HG03135 (cell line): ENCODE measurements around the gene CNTN1.

ENCODE experiments used
- ATAC-seq: cut with Tn5 transposase; IDR thresholded peaks from one replicate; pipeline ENCODE4 v1.9.1; 2021; ENCODE audit warnings: mild to moderate bottlenecking, moderate library complexity; ENCODE audit not compliant: unreplicated experiment

Gene CNTN1

GRCh38 chr12:40957417-40957816 is 265.2 kb downstream of the CNTN1 start:
- no peak for ATAC-seq

- ATAC-seq, result no peak
Observed at GRCh38 chr12:40959041-40959440, 266.8 kb downstream of the CNTN1 start.

GRCh38 chr12:40963751-40964150 is 271.5 kb downstream of the CNTN1 start:
- no peak for ATAC-seq

DNA sequence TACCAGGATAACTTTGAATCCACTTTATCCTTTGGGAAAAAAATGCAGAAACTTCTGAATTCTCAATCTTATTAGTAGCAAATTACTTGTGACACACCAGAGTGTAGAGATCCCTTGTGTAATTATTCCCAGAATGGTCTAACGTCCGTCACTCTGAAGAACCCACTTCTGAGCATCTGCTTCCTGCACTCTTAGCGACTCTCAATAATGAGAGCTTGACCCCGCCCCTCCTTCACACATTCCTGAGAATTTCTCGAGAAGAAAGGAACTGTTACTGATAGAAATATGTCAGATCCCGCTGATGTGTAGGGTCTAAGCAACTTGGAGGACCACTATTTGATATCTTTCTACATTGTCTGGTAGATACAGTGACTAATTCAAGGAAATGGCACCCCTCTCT is 277.6 kb downstream of the CNTN1 start:
- ATAC-seq, result no peak

- no peak for ATAC-seq
Observed at GRCh38 chr12:40970320-40970907, 278.2 kb downstream of the CNTN1 start.

- no peak for ATAC-seq
Observed at GRCh38 chr12:40971911-40972310, 279.7 kb downstream of the CNTN1 start.

- no peak for ATAC-seq
Observed at GRCh38 chr12:40976546-40976945, 284.3 kb downstream of the CNTN1 start.

DNA sequence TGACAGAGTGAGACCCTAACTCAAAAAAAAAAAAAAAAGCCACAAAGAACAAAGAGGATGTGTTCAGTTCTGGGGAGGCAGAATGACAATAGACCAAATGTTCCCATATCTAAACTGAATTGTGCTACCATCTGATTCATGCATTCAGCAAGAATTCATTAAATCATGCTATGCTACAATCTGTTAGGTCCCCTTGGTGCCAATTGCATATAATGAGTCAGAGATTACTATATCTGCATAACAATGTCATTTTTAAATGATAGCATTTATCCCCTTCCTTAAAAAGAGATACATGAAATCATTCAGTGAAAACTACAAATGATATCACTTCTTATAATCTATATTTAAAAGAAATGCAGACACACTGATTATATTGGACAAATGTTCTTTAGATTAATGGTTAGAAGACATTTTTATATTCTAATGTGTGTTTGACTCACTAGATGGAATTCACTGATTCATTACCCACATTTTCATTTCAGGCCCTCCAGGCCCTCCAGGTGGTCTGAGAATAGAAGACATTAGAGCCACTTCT is 288.3 kb downstream of the CNTN1 start:
- ATAC-seq, result no peak

DNA sequence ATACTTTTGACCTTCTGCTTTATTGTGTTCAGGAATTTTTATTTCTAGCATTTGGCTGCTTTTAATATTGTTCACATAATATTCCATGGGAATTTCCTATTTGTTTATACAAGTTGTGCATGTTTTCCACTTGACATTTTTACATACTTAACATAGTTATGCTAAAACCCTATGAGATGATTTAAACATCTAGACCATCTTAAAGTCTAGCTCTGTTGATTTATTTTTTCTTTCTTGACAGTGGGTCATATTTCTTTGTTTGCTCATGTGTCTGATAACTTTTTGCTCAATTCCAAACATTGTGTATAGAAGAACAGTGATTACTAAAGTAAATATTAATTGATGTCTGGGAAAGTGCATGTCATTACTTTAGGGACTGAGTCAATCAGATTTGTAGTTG is 293.8 kb downstream of the CNTN1 start:
- ATAC-seq, result no peak

DNA sequence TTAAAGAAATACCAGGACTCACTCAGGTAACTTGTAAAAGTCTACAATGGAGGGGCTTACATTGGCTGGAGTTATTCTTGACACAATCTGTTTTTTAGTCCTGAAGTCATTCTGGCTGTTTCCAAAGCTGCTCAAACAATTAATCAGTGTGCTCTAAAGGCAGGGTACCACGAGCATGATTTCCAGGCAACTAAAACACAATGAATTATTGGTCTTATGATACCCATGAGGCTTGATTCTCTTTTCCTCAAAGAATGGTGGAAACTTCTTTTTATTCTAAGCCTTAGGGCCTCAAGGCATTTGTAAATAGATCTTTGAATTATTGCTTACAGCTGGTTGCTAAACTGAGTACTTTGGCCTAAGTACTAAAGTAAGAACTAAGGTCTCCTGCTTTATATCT is 296.1 kb downstream of the CNTN1 start:
- ATAC-seq, result no peak

DNA sequence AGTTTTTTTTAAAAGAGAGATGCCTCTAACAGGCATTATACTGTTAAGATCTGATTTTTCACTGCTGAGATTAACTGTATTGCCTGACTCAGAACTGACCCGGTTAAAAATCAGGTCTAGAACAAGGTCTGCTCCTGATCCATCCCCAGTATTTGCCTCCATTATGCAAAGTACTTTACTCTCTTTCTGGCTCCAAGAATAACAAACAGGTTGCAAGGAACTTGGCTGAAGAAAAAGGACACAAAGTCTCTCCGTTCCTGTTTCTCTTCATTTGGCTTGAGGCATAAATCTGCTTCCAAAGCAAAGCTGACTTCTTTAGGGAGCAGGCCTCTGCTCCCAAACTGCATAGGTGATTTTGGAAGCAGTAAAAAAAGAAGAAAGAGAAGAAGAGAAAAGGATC is 296.6 kb downstream of the CNTN1 start:
- no peak for ATAC-seq

GRCh38 chr12:40989785-40990184 is 297.5 kb downstream of the CNTN1 start:
- no peak for ATAC-seq

DNA sequence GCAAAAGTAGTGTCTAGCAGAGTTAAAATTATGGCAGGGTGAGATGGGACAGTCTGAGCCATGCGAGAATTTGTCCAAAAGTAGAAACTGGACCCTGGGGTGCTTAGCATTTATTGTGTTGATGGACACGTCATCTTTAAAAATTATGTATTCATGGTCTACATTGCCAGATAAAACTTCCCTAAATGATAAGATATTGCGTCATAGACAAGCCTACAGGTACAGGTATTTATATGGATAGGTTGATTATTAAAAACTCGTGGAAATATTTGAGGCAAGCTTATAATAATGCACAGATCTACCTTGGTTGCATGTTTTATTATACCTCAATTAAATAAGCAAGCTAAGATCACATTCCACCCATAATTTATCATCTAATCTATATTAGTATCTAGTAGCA is 299.9 kb downstream of the CNTN1 start:
- no peak for ATAC-seq

DNA sequence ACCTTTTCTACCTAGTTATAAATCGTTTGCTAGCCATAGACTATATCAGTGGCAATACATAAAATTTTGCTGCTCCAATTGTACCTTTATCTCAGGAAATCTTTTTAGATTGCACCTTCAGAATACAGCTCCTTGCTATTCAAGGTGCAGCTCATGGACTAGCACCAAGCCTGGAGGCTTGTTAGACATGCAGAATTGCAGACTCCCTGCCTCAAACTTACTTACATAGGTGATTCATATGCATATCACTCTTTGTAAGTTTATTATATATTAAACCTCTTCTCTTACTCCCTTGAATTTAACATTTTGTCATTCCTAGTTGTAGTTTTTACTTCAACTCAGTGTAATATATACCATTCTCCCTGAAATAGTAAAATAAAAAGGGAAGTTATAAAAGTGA is 300.4 kb downstream of the CNTN1 start:
- no peak for ATAC-seq

DNA sequence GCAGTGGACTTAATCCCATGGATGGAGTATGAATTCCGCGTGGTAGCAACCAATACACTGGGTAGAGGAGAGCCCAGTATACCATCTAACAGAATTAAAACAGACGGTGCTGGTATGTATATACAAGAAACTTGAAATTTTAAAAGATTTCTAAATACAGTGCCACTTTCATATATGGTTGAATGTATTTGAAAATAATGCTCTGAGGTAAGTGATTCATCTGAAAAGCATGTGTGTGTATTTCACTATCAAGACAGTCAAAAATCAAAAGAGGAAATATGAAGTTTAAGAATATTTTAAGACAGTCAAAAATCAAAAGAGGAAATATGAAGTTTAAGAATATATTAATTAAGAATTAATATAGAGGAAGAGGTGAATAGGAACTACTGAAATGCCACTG is 300.9 kb downstream of the CNTN1 start:
- no peak for ATAC-seq

DNA sequence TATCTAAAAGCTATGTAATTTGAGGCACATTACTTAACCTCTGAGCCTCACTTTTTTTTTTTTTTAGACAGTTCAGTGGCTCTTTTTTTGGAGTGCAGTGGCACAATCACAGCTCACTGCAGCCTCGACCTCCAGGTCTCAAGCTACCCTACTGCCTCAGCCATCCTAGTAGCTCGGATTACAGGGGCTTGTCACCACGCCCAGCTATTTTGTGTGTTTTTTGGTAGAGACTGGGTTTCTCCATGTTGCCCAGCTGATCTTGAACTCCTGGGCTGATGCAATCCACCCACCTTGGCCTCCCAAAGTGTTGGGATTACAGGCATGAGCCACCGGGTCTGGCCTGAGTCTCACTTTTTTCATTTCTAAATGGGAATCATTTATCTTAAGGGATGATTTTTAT is 303.9 kb downstream of the CNTN1 start:
- ATAC-seq, result no peak

- ATAC-seq, result no peak
Observed at GRCh38 chr12:40999210-40999609, 307.0 kb downstream of the CNTN1 start.

DNA sequence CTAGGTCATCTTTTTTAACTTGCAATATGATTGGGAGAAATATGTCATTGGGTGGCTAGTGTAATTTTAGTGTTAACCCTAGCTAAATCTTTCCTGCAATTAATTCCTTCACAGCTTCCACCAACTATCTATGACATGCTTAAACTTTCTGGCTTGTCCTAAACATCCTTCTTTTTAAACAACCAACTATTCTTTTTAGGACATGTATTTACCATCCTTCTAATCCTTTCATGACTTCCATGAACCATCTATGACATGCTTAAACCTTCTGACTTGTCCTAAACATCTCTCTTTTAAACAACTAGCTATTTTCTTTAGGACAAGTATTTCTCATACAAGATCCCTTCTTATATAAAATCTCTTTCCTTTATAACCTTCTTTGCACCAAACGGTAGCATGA is 316.2 kb downstream of the CNTN1 start:
- no peak for ATAC-seq

DNA sequence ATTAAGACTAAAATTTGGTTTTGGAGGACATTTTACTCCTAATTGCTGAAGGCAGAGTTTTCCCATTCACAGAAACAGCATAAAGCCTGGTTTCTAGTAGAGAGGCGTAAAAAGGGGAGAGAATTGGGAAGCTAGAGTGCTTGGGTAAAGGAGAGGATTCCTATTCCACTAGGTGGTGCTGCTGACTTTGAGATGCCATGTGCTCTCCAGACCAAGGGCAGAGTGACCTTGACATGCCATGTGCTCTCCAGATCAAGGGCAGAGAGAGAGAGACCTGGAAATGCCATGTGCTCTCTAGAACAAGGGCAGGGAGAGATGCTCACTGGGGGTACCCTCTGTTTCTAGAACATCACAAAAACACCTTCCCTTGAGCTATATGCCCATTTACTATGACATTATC is 319.7 kb downstream of the CNTN1 start:
- no peak for ATAC-seq

DNA sequence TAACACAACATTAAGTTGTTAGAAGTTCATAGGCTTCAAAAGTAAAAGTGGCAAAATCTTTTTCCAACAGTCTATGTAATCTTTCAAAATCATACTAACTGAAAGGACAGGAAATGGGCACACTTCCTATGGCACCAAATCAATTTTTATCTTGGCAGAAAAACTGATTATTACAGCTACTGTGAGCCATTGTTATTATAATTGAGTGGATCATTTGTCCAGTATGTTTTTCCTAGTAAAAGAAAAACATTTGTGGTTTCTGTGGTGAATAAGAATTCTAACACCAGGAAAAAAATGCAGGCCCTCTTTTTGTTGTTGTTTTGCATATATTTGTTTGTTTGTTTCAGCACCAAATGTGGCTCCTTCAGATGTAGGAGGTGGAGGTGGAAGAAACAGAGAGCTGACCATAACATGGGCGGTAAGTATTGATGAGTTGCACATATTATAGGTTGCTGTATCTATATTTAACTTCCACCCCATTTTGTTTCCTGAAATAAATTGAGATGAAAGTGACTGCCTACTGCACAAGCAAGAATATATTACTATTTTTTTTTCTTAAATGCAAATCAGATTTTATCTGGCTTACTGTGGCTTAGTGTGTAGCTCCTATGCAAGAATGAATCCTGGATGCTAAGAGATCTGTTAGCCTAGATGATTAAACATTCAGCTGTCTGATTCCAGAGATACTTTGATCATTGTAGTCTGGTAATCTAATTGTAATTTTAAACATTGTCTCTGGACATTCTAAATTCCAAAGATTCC is 321.8 kb downstream of the CNTN1 start:
- no peak for ATAC-seq

GRCh38 chr12:41014643-41015020 is 322.4 kb downstream of the CNTN1 start:
- ATAC-seq, result no peak

DNA sequence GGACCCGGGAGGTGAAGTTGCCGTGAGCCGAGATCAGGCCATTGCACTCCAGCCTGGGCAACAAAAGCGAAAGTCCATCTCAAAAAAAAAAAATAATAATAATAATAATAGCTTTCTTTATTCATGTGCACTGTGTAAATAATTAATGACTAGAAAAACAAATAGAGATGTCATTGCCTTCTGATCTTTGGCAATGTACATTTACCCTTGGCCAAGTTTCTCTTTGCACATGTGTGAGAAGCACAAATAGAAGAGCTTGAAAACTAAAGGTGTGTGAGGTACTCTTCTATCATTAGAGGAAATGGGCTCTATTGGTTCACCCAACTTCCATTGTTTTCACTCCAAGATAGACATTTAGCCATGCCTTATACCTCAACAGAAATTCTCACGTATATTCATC is 325.8 kb downstream of the CNTN1 start:
- no peak for ATAC-seq

- ATAC-seq, result no peak
Observed at GRCh38 chr12:41019461-41019860, 327.2 kb downstream of the CNTN1 start.
